Karpas-422 (cell line): ENCODE data around the gene SLC12A8. TPM values are rescaled to one million over a fixed set of nuclear protein-coding genes. Genes with fewer than 3 reads are reported as not detected.
A peak's percentile ranks its signal among the peaks of the same experiment; 100 is the strongest.

Experiments used
- DNase-seq: peaks from one replicate; pipeline ENCODE4 v3.0.0-alpha.2; 2015
- H2AFZ ChIP-seq: fragments of 200-600 bp; sonication (generic); 2 replicates; pipeline ENCODE4 v1.6.1; 2014; ENCODE audit warnings: antibody characterized with exemption, low read length, mixed read lengths
- H3K27ac ChIP-seq: fragments of 200-600 bp; sonication (generic); 2 replicates; pipeline ENCODE4 v1.5.1; 2014; ENCODE audit warnings: mild to moderate bottlenecking, low read length, moderate library complexity
- H3K27me3 ChIP-seq: fragments of 200-600 bp; sonication (generic); 2 replicates; pipeline ENCODE4 v1.6.1; 2014; ENCODE audit warnings: low read length, mixed read lengths
- H3K36me3 ChIP-seq: fragments of 200-600 bp; sonication (generic); 2 replicates; pipeline ENCODE4 v1.6.1; 2014; ENCODE audit warnings: low read length, mixed read lengths; ENCODE audit not compliant: insufficient read depth
- H3K4me1 ChIP-seq: fragments of 200-600 bp; sonication (generic); 2 replicates; pipeline ENCODE4 v1.6.1; 2014; ENCODE audit warnings: mild to moderate bottlenecking, low read length, mixed read lengths
- H3K4me2 ChIP-seq: fragments of 200-600 bp; sonication (generic); 2 replicates; pipeline ENCODE4 v1.6.1; 2014; ENCODE audit warnings: low read length, low read depth, mild to moderate bottlenecking; ENCODE audit not compliant: poor library complexity, severe bottlenecking
- H3K4me3 ChIP-seq: fragments of 200-600 bp; sonication (generic); 2 replicates; pipeline ENCODE4 v1.5.1; 2014; ENCODE audit warnings: mild to moderate bottlenecking, antibody characterized with exemption, low read length, mixed read lengths
- H3K79me2 ChIP-seq: fragments of 200-600 bp; sonication (generic); 2 replicates; pipeline ENCODE4 v1.6.1; 2014; ENCODE audit warnings: mild to moderate bottlenecking, low read length, mixed read lengths
- H3K9ac ChIP-seq: fragments of 200-600 bp; sonication (generic); 2 replicates; pipeline ENCODE4 v1.6.0; 2014; ENCODE audit warnings: low read length
- H3K9me2 ChIP-seq: fragments of 200-600 bp; sonication (generic), shearing (Covaris generic); replicated peaks from 2 replicates; pipeline ENCODE4 v1.6.0; 2014; ENCODE audit warnings: mild to moderate bottlenecking, low read length, moderate library complexity; ENCODE audit not compliant: insufficient read depth
- H3K9me3 ChIP-seq: fragments of 300-700, 200-600 bp; sonication (generic); 2 replicates; pipeline ENCODE4 v1.6.1; 2014; ENCODE audit warnings: low read length, mixed read lengths
- H4K20me1 ChIP-seq: fragments of 200-600 bp; sonication (generic); 2 replicates; pipeline ENCODE4 v1.6.1; 2014; ENCODE audit warnings: mild to moderate bottlenecking, antibody characterized with exemption, low read length, low read depth; ENCODE audit not compliant: insufficient read depth
- total RNA-seq: library from RNA; depleted of rRNA; stranded (reverse); fragments of >200 nt; shearing (Covaris generic); gene quantifications from 2 replicates; pipeline ENCODE4 v1.2.3, GENCODE V29; 2014; ENCODE audit warnings: low replicate concordance

Gene SLC12A8
- total RNA-seq, 1 experiment from 2014 or later: 156 TPM

- peaks cover 19% of the 10 kb centered on the region for H3K79me2 ChIP-seq
- peak overlapping the region; percentile 96 for H3K27ac ChIP-seq
- H3K9me2 ChIP-seq: no peaks in the 10 kb centered on the region
- peak overlapping the region; percentile 77 for H3K9ac ChIP-seq
- H3K36me3 ChIP-seq: no peaks in the 10 kb centered on the region
- peak; percentile 91 for DNase-seq
- no peaks in the 10 kb centered on the region for H4K20me1 ChIP-seq
- no peaks in the 10 kb centered on the region for H3K27me3 ChIP-seq
- H3K4me1 ChIP-seq: peaks cover 86% of the 10 kb centered on the region
- no peak overlapping the region; the same call in 1 of the 2 replicates for H2AFZ ChIP-seq
- H3K4me3 ChIP-seq: peak overlapping the region; percentile 69
- H3K9me3 ChIP-seq: no peaks in the 10 kb centered on the region
- peak overlapping the region; percentile 80 for H3K4me2 ChIP-seq
Observed at GRCh38 chr3:125121246-125122010, 91.1 kb downstream of the SLC12A8 start.

GRCh38 chr3:125120379-125121122, 92.0 kb downstream of the SLC12A8 start:
- Histone ChIP-seq H2AFZ (no peak overlapping the region), H3K4me3 (peak overlapping the region; percentile 69), H3K9ac (peak overlapping the region; percentile 77), H3K4me1 (peaks cover 86% of the 10 kb centered on the region), H3K27me3 (no peaks in the 10 kb centered on the region), H3K9me2 (no peaks in the 10 kb centered on the region), H4K20me1 (no peaks in the 10 kb centered on the region), H3K4me2 (peak overlapping the region; percentile 80), H3K36me3 (no peaks in the 10 kb centered on the region), H3K27ac (peak overlapping the region; percentile 96), H3K79me2 (peaks cover 19% of the 10 kb centered on the region), H3K9me3 (no peaks in the 10 kb centered on the region)
- peak; percentile 78 for DNase-seq

- no peaks in the 10 kb centered on the region for H3K9me3 ChIP-seq
- no peaks in the 10 kb centered on the region for H3K9me2 ChIP-seq
- H3K4me3 ChIP-seq: peak overlapping the region; percentile 69
- no peak overlapping the region for H2AFZ ChIP-seq
- H3K27ac ChIP-seq: peak overlapping the region; percentile 96
- peak; percentile 86 for DNase-seq
- H3K36me3 ChIP-seq: no peaks in the 10 kb centered on the region
- peak overlapping the region; percentile 80 for H3K4me2 ChIP-seq
- H4K20me1 ChIP-seq: no peaks in the 10 kb centered on the region
- peaks cover 91% of the 10 kb centered on the region for H3K4me1 ChIP-seq
- H3K79me2 ChIP-seq: peaks cover 19% of the 10 kb centered on the region
- H3K9ac ChIP-seq: peak overlapping the region; percentile 77
- no peaks in the 10 kb centered on the region for H3K27me3 ChIP-seq
Observed at GRCh38 chr3:125119752-125120378, 92.7 kb downstream of the SLC12A8 start.

- H3K36me3 ChIP-seq: no peaks in the 10 kb centered on the region
- no peak for DNase-seq
- H3K4me2 ChIP-seq: peak overlapping the region; percentile 80
- peaks cover 95% of the 10 kb centered on the region for H3K4me1 ChIP-seq
- H3K9me2 ChIP-seq: no peaks in the 10 kb centered on the region
- H3K4me3 ChIP-seq: no peak overlapping the region
- H3K9me3 ChIP-seq: no peaks in the 10 kb centered on the region
- no peaks in the 10 kb centered on the region for H4K20me1 ChIP-seq
- no peak overlapping the region for H3K9ac ChIP-seq
- H3K27ac ChIP-seq: peak overlapping the region; percentile 96
- H3K79me2 ChIP-seq: peaks cover 19% of the 10 kb centered on the region
- no peaks in the 10 kb centered on the region for H3K27me3 ChIP-seq
- no peak overlapping the region for H2AFZ ChIP-seq
Observed at GRCh38 chr3:125118600-125118999, 93.9 kb downstream of the SLC12A8 start.

GRCh38 chr3:125117631-125118191, 94.8 kb downstream of the SLC12A8 start:
- H3K9ac ChIP-seq: peak overlapping the region; percentile 43
- H3K4me3 ChIP-seq: no peak overlapping the region
- H4K20me1 ChIP-seq: no peaks in the 10 kb centered on the region
- H3K4me1 ChIP-seq: peaks cover 98% of the 10 kb centered on the region
- peak overlapping the region; percentile 96 for H3K27ac ChIP-seq
- no peaks in the 10 kb centered on the region for H3K9me3 ChIP-seq
- H3K27me3 ChIP-seq: no peaks in the 10 kb centered on the region
- H3K79me2 ChIP-seq: peaks cover 15% of the 10 kb centered on the region
- H3K9me2 ChIP-seq: no peaks in the 10 kb centered on the region
- H2AFZ ChIP-seq: no peak overlapping the region
- no peaks in the 10 kb centered on the region for H3K36me3 ChIP-seq
- DNase-seq: no peak
- H3K4me2 ChIP-seq: peak overlapping the region; percentile 28

- no peak overlapping the region for H2AFZ ChIP-seq
- peaks cover 9% of the 10 kb centered on the region; the same call in 1 of the 2 replicates for H3K79me2 ChIP-seq
- H4K20me1 ChIP-seq: no peaks in the 10 kb centered on the region
- H3K36me3 ChIP-seq: no peaks in the 10 kb centered on the region
- H3K9me3 ChIP-seq: no peaks in the 10 kb centered on the region
- H3K9ac ChIP-seq: peak overlapping the region; percentile 58
- no peak overlapping the region; the same call in 1 of the 2 replicates for H3K4me3 ChIP-seq
- DNase-seq: peak; percentile 72
- no peaks in the 10 kb centered on the region for H3K9me2 ChIP-seq
- H3K27ac ChIP-seq: peak overlapping the region; percentile 96
- H3K4me1 ChIP-seq: peaks cover 98% of the 10 kb centered on the region
- peak overlapping the region; percentile 41 for H3K4me2 ChIP-seq
- no peaks in the 10 kb centered on the region for H3K27me3 ChIP-seq
Observed at GRCh38 chr3:125116311-125117080, 96.1 kb downstream of the SLC12A8 start.

GRCh38 chr3:125115640-125116039, 96.9 kb downstream of the SLC12A8 start:
- Histone ChIP-seq H3K4me1 (peaks cover 98% of the 10 kb centered on the region), H3K4me3 (no peak overlapping the region), H3K9ac (peak overlapping the region; percentile 12; the same call in 1 of the 2 replicates), H3K36me3 (no peaks in the 10 kb centered on the region), H3K9me2 (no peaks in the 10 kb centered on the region), H4K20me1 (no peaks in the 10 kb centered on the region), H3K79me2 (peaks cover 3% of the 10 kb centered on the region; the same call in 1 of the 2 replicates), H3K4me2 (no peak overlapping the region), H2AFZ (no peak overlapping the region), H3K27me3 (no peaks in the 10 kb centered on the region), H3K9me3 (no peaks in the 10 kb centered on the region), H3K27ac (peak overlapping the region; percentile 96)
- DNase-seq: no peak
